ENCODE results near the gene FRAS1.
A peak's percentile ranks its signal among the peaks of the same experiment; 100 is the strongest.
"Not testable (repeated sequence)": the region's sequence is repeated elsewhere in the genome, so short reads cannot be mapped to it uniquely, and the experiment has no call there.

The FRAS1 gene

GRCh38 chr4:78057135-78057599, at the start of gene FRAS1:
FRAS1 (plus strand) TSS chr4:78057323; CDS start chr4:78058010, 687 bp downstream.
- DNase-seq (ENCODE audit: low spot score), result peak; percentile 58

GRCh38 chr4:78011003-78011402, 46.1 kb upstream of the FRAS1 start:
- not testable (repeated sequence) for DNase-seq (ENCODE audit: low spot score)

GRCh38 chr4:78014889-78015886, 41.9 kb upstream of the FRAS1 start:
- peak; percentile 81 for DNase-seq (ENCODE audit: low spot score)

GRCh38 chr4:78018271-78019049, 38.7 kb upstream of the FRAS1 start:
- no peak for DNase-seq (ENCODE audit: low spot score)

GRCh38 chr4:78019414-78019813, 37.7 kb upstream of the FRAS1 start:
- DNase-seq (ENCODE audit: low spot score), result no peak

GRCh38 chr4:78020677-78021076, 36.4 kb upstream of the FRAS1 start:
- DNase-seq (ENCODE audit: low spot score), result no peak

- no peak for DNase-seq (ENCODE audit: low spot score)
These were observed 34.6 kb upstream of the FRAS1 start for GRCh38 chr4:78022517-78022916.

GRCh38 chr4:78024085-78024484, 33.0 kb upstream of the FRAS1 start:
- DNase-seq (ENCODE audit: low spot score), result no peak

GRCh38 chr4:78024576-78025091, 32.5 kb upstream of the FRAS1 start:
- DNase-seq (ENCODE audit: low spot score), result no peak

- DNase-seq (ENCODE audit: low spot score), result no peak
These were observed 25.6 kb upstream of the FRAS1 start for GRCh38 chr4:78031417-78031950.

GRCh38 chr4:78032446-78032845, 24.7 kb upstream of the FRAS1 start:
- peak; percentile 31 for DNase-seq (ENCODE audit: low spot score)

- DNase-seq (ENCODE audit: low spot score), result no peak
These were observed 24.2 kb upstream of the FRAS1 start for GRCh38 chr4:78032929-78033328.

- DNase-seq (ENCODE audit: low spot score), result no peak
These were observed 23.3 kb upstream of the FRAS1 start for GRCh38 chr4:78033861-78034260.

- DNase-seq (ENCODE audit: low spot score), result no peak
These were observed 18.4 kb upstream of the FRAS1 start for GRCh38 chr4:78038704-78039103.

- no peak for DNase-seq (ENCODE audit: low spot score)
These were observed 17.4 kb upstream of the FRAS1 start for GRCh38 chr4:78039678-78040077.

- DNase-seq (ENCODE audit: low spot score), result no peak
These were observed 16.7 kb upstream of the FRAS1 start for GRCh38 chr4:78040431-78040830.

- DNase-seq (ENCODE audit: low spot score), result no peak
These were observed 9.8 kb upstream of the FRAS1 start for GRCh38 chr4:78047366-78047765.

- DNase-seq (ENCODE audit: low spot score), result peak; percentile 97
These were observed 626 bp upstream of the FRAS1 start for GRCh38 chr4:78056265-78057129.

GRCh38 chr4:78057600-78058550, 752 bp downstream of the FRAS1 start:
- DNase-seq (ENCODE audit: low spot score), result peak; percentile 66
